ENCODE data around the gene TEP1. TPM values are rescaled to one million over a fixed set of nuclear protein-coding genes. Genes with fewer than 3 reads are reported as not detected.
A peak's percentile ranks its signal among the peaks of the same experiment; 100 is the strongest.

TEP1 gene
- total RNA-seq, 1 donor from 2014 or later, result 22.8 TPM

DNA sequence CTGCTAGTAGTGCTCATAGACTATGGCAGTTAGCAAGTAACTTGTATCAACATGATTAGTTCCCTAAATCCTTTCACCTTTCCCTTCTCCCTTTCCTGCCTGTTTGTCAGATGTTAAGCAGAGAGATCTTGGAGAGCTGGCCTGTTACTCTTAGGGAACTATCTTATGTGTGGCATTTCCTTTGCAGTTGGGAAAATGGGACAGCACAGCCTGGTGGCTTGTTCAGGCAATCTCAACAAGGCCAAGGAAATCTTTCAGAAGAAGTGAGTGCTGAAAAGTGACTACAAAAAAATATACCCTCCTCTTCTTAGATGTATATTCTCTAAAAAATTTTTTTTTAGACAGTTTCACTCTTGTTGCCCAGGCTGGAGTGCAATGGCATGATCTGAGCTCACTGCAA lies 62.4 kb downstream of the TEP1 start:
- DNase-seq (ENCODE audit: low spot score), result no peak
- Mint-ChIP-seq H3K4me1 (ENCODE audit: low read depth) (no peaks in the 10 kb centered on the region), H3K36me3 (ENCODE audit: low read depth) (peaks cover 31% of the 10 kb centered on the region), H3K27me3 (ENCODE audit: low read depth) (no peaks in the 10 kb centered on the region), H3K9me3 (ENCODE audit: low read depth) (no peaks in the 10 kb centered on the region), H3K4me3 (ENCODE audit: unreplicated experiment) (no peak overlapping the region), H3K27ac (ENCODE audit: unreplicated experiment) (no peak overlapping the region)
- TF ChIP-seq, protein P1, sequence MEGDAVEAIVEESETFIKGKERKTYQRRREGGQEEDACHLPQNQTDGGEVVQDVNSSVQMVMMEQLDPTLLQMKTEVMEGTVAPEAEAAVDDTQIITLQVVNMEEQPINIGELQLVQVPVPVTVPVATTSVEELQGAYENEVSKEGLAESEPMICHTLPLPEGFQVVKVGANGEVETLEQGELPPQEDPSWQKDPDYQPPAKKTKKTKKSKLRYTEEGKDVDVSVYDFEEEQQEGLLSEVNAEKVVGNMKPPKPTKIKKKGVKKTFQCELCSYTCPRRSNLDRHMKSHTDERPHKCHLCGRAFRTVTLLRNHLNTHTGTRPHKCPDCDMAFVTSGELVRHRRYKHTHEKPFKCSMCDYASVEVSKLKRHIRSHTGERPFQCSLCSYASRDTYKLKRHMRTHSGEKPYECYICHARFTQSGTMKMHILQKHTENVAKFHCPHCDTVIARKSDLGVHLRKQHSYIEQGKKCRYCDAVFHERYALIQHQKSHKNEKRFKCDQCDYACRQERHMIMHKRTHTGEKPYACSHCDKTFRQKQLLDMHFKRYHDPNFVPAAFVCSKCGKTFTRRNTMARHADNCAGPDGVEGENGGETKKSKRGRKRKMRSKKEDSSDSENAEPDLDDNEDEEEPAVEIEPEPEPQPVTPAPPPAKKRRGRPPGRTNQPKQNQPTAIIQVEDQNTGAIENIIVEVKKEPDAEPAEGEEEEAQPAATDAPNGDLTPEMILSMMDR (IDR thresholded peaks at IDR 0.05), result peak; percentile 67

DNA sequence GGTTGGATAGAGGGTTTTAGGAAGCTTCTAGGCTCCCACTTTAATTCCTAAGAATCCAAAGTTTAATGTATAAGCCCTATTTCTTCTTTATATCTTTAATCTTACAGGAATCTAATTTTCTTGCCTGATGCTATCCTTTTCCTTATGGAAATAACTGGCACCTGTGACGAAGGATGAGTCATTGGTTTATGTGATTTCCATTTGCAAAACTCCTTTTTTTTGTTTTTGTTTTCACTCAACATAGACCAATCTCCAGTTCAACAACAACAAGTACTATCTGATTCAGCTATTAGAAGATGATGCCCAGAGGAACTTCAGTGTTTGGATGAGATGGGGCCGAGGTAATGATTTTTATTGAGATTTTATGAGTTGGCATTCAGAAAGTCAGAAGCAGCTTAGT lies 63.0 kb downstream of the TEP1 start:
- peaks cover 31% of the 10 kb centered on the region for H3K36me3 Mint-ChIP-seq (ENCODE audit: low read depth)
- TF ChIP-seq, protein P1 (IDR thresholded peaks at IDR 0.05), result no peak
- DNase-seq (ENCODE audit: low spot score), result no peak
- H3K9me3 Mint-ChIP-seq (ENCODE audit: low read depth), result no peaks in the 10 kb centered on the region
- no peaks in the 10 kb centered on the region for H3K27me3 Mint-ChIP-seq (ENCODE audit: low read depth)
- no peaks in the 10 kb centered on the region for H3K4me1 Mint-ChIP-seq (ENCODE audit: low read depth)
- H3K27ac Mint-ChIP-seq (ENCODE audit: unreplicated experiment), result no peak overlapping the region
- H3K4me3 Mint-ChIP-seq (ENCODE audit: unreplicated experiment), result no peak overlapping the region

DNA sequence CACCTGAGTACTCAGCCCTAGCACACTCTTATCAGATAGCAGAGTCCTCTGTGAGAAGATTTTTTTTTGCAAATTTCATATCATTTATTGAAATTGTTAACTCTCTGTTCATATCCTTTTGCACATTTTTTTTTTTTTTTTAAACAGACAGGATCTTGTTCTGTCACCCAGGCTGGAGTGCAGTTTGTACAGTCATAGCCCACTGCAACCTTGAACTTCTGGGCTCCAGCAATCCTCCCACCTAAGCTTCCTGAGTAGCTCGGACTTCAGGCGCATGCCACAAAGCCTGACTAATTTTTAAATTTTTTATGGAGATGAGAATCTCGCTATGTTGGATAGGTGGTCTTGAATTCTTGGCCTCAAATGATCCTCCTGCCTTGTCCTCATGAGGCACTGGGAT lies 65.6 kb downstream of the TEP1 start:
- TF ChIP-seq, protein P1 (IDR thresholded peaks at IDR 0.05), result no peak
- no peak overlapping the region for H3K27ac Mint-ChIP-seq (ENCODE audit: unreplicated experiment)
- peaks cover 11% of the 10 kb centered on the region for H3K4me1 Mint-ChIP-seq (ENCODE audit: low read depth)
- no peaks in the 10 kb centered on the region for H3K9me3 Mint-ChIP-seq (ENCODE audit: low read depth)
- no peaks in the 10 kb centered on the region for H3K27me3 Mint-ChIP-seq (ENCODE audit: low read depth)
- no peak for DNase-seq (ENCODE audit: low spot score)
- H3K36me3 Mint-ChIP-seq (ENCODE audit: low read depth), result peaks cover 18% of the 10 kb centered on the region
- no peak overlapping the region for H3K4me3 Mint-ChIP-seq (ENCODE audit: unreplicated experiment)

GRCh38 chr14:20346713-20347112 lies 66.6 kb downstream of the TEP1 start:
- Mint-ChIP-seq H3K27me3 (ENCODE audit: low read depth) (no peaks in the 10 kb centered on the region), H3K27ac (ENCODE audit: unreplicated experiment) (no peak overlapping the region), H3K36me3 (ENCODE audit: low read depth) (peaks cover 16% of the 10 kb centered on the region), H3K4me3 (ENCODE audit: unreplicated experiment) (no peak overlapping the region), H3K4me1 (ENCODE audit: low read depth) (peaks cover 11% of the 10 kb centered on the region), H3K9me3 (ENCODE audit: low read depth) (no peaks in the 10 kb centered on the region)
- TF ChIP-seq, protein P1 (IDR thresholded peaks at IDR 0.05), result no peak
- DNase-seq (ENCODE audit: low spot score), result no peak

GRCh38 chr14:20345366-20345765 lies 67.9 kb downstream of the TEP1 start:
- TF ChIP-seq, protein P1 (IDR thresholded peaks at IDR 0.05), result no peak
- H3K27me3 Mint-ChIP-seq (ENCODE audit: low read depth), result no peaks in the 10 kb centered on the region
- H3K27ac Mint-ChIP-seq (ENCODE audit: unreplicated experiment), result no peak overlapping the region
- H3K4me3 Mint-ChIP-seq (ENCODE audit: unreplicated experiment), result no peak overlapping the region
- H3K9me3 Mint-ChIP-seq (ENCODE audit: low read depth), result no peaks in the 10 kb centered on the region
- no peak for DNase-seq (ENCODE audit: low spot score)
- H3K4me1 Mint-ChIP-seq (ENCODE audit: low read depth), result peaks cover 11% of the 10 kb centered on the region
- peaks cover 11% of the 10 kb centered on the region for H3K36me3 Mint-ChIP-seq (ENCODE audit: low read depth)

Data from chondrocyte (in vitro differentiated cells).